HAP-1 (cell line): ENCODE data around the gene GRM8.

Source experiments
- DNase-seq, 2 experiments: peaks; one replicate each; pipeline ENCODE4 v3.0.0-alpha.2; 2016 to 2020; ENCODE audit warnings: low spot score in 2 of 2
- H3K27me3 ChIP-seq: fragments of 250-450 bp; sonication (Bioruptor Pico); 2 replicates; pipeline ENCODE4 v1.5.1; 2020; ENCODE audit warnings: low read depth, mild to moderate bottlenecking, moderate library complexity
- H3K36me3 ChIP-seq: fragments of 250-450 bp; sonication (Bioruptor Pico); replicated peaks from 2 replicates; pipeline ENCODE4 v1.5.1; 2020; ENCODE audit warnings: mild to moderate bottlenecking
- H3K4me1 ChIP-seq: fragments of 250-450 bp; sonication (Bioruptor Pico); 2 replicates; pipeline ENCODE4 v1.5.1; 2020; ENCODE audit warnings: mild to moderate bottlenecking
- H3K4me3 ChIP-seq: fragments of 250-450 bp; sonication (Bioruptor Pico); 2 replicates; pipeline ENCODE4 v1.5.1; 2020; ENCODE audit warnings: mild to moderate bottlenecking, moderate library complexity
- H3K9me3 ChIP-seq: fragments of 250-450 bp; sonication (Bioruptor Pico); 2 replicates; pipeline ENCODE4 v1.5.1; 2020; ENCODE audit warnings: mild to moderate bottlenecking, moderate library complexity
- in situ Hi-C: fragments of 300-500 bp; cut with MboI; formaldehyde crosslinking; loops from 3 replicates; pipeline ENCODE4 v1.14.3; 2020; ENCODE audit warnings: low sequenced_read_pairs, inconsistent platforms, mixed read lengths

Gene GRM8

DNA sequence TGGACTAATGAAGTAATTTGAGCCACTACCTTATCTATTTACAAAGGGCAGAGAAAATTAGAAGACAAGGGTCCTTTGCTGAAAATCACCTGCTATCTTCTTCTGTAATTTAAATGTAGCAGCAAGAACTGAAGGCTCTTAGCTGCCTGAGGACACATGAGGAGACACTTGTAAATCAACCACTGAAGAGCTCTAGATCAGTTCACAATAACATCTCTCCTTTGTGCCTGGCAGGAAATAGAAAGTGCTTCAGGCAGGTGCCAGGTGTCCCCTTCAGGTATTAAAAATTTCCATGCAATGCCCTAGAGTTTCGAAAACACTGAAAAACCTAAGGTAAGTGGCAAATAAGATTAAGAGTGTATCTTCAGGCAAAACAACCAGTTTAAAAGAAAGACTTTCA, 474.6 kb downstream of the GRM8 start:
- H3K9me3 ChIP-seq, result no peaks in the 10 kb centered on the region
- no peaks in the 10 kb centered on the region for H3K4me1 ChIP-seq
- in situ Hi-C loops, result no loop called here
- no peaks in the 10 kb centered on the region for H3K27me3 ChIP-seq
- no peak for DNase-seq
- H3K4me3 ChIP-seq, result no peak overlapping the region
- H3K36me3 ChIP-seq, result no peaks in the 10 kb centered on the region

DNA sequence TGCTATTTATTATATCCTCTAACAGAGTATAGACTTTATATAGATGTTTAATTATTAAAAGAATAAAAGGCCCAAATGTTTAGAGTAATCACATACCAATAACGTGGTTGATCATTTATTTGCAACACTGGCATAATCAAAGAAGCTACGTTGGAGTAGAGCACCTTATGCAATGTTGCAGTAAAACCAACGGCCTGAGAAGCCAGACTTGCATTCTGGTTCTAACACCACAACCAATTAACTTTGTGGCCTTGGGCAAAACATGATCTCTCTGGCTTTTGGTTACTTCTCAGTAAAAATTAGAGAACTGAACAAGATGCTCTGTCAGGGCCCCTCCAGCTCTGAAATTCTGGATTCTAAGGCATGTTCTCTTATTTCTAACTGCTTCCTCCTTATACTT, 476.2 kb downstream of the GRM8 start:
- in situ Hi-C loops, result no loop called here
- Histone ChIP-seq H3K4me1 (no peaks in the 10 kb centered on the region), H3K36me3 (no peaks in the 10 kb centered on the region), H3K9me3 (no peaks in the 10 kb centered on the region), H3K27me3 (no peaks in the 10 kb centered on the region), H3K4me3 (no peak overlapping the region)
- DNase-seq, result no peak

DNA sequence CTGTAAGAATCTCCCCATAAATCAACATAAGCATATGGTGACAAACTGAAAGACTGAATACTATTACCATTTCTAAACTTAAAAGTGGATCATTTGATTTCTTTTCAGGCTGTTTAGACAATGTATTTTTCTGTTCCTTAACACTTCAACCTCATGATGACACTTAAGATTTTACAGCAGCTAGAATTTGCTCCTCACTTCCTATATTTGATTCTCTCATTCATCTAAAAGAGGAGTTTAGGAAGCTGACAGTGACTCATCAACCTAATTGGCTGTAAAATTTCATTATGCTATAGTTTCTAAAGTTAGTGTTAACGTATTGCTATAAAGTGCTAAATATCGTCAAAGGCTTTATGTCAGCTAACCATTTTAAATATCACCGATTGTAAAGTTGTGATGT, 478.7 kb downstream of the GRM8 start:
- H3K27me3 ChIP-seq, result no peaks in the 10 kb centered on the region
- no peaks in the 10 kb centered on the region for H3K36me3 ChIP-seq
- H3K4me3 ChIP-seq, result no peak overlapping the region
- no peak for DNase-seq
- in situ Hi-C loops, result no loop called here
- H3K4me1 ChIP-seq, result no peaks in the 10 kb centered on the region
- H3K9me3 ChIP-seq, result no peaks in the 10 kb centered on the region

DNA sequence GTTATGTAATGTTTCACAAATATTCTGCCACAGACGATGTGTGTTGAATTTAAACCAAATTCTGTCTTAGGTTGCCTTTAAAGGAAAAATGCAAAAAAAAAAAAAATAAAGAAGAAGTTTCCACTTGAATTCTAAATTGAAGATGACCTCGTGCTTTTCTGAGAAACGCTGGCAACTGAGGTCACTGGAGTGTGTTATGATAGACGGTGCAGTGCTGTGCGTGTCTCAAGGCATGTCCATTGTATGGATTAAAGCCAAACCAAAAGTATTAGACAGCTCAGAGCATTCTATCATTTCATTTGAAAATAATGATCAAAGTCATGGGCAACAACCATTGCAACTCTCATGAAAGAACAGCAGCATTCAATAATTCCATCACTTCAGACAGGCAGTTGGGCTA, 483.9 kb downstream of the GRM8 start:
- Histone ChIP-seq H3K9me3 (no peaks in the 10 kb centered on the region), H3K4me3 (no peak overlapping the region), H3K27me3 (no peaks in the 10 kb centered on the region), H3K36me3 (no peaks in the 10 kb centered on the region), H3K4me1 (no peaks in the 10 kb centered on the region)
- DNase-seq, result no peak
- in situ Hi-C loops, result no loop called here

DNA sequence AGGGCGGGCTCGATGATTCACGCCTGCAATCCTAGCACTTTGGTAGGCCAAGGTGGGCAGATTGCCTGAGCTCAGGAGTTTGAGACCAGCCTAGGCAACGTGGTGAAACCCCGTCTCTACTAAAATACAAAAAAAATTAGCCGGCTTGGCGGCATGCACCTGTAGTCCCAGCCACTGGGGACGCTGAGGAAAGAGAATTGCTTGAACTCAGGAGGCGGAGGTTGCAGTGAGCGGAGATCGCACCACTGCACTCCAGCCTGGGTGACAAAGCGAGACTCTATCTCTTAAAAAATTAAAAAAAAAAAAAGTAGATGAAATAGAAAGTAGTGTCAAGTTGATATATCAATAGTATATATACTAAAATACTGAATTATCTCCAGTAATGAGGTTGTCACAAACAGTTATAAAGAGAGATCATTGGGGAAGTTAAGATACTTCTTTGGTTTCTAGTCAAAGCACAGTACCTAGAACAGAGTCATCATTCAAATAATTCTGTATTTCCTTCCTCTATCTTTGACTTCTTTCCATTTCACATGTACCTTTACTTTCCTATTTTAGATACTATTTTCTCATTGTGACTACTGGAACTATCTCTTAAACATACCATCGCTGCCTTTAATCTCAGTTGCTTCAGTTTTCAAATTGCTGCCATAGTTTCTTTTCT, 491.7 kb downstream of the GRM8 start:
- in situ Hi-C loops, result no loop called here
- H3K4me3 ChIP-seq, result no peak overlapping the region
- no peaks in the 10 kb centered on the region for H3K36me3 ChIP-seq

DNA sequence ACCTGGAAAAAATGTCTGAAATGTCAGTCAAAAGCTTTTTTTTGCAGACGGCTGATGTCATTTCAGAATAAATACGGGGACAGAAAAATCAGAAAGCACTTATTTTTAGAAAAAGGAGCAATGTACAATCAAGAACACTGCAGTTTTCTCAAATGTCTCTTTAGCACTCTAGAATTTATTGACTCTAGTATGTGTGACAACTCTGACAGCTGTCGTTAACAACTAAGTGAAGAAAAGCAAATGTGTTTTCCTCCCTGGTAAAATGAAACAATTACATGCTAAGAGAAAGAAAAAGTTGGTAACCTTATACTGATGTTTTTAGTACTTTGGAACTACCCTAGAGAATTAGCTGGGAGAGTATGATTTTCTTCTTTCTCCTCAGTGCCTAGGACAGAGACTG, 497.4 kb downstream of the GRM8 start:
- DNase-seq, result no peak
- no peaks in the 10 kb centered on the region for H3K4me1 ChIP-seq

More for the DNA sequence above, 491.7 kb downstream of the GRM8 start:
- DNase-seq, result no peak
- Histone ChIP-seq H3K27me3 (no peaks in the 10 kb centered on the region), H3K9me3 (no peaks in the 10 kb centered on the region), H3K4me1 (no peaks in the 10 kb centered on the region)

DNA sequence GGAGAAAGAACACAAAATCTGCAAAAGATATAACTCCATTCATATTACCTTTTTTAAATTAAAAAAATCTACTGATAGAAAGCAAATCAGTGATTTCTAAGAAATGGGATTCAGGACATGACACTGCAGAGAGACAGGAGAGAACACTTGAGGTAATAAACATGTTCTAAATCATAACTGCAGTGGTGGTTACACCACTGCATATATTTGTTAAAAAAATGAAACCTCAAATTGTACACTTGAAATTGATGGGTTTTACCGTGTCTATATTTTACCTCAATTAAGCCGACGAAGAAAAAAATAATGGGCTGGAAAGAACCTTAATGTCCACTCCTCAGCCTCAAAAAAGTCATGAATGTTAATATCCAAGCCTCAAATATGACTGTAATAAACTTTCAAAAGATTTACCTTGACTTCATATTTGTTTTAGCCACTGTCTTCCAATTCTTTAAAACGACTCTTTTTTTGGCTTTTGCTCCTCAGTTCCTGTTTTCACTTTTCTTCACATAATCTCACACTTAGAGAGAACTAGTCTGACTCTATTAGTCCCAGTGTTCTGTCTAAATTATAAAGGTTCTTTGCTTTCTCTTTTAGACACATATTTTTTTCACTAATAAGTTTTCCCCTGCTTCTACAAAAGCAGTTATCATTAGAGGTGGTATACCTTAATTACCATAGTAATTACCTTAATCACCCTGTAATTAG, 502.4 kb downstream of the GRM8 start:
- no peaks in the 10 kb centered on the region for H3K9me3 ChIP-seq
- H3K27me3 ChIP-seq, result no peaks in the 10 kb centered on the region
- no peaks in the 10 kb centered on the region for H3K36me3 ChIP-seq
- in situ Hi-C loops, result no loop called here
- H3K4me1 ChIP-seq, result no peaks in the 10 kb centered on the region
- H3K4me3 ChIP-seq, result no peak overlapping the region
- DNase-seq, result no peak

More for the DNA sequence above, 497.4 kb downstream of the GRM8 start:
- no peaks in the 10 kb centered on the region for H3K27me3 ChIP-seq
- H3K36me3 ChIP-seq, result no peaks in the 10 kb centered on the region
- no peak overlapping the region for H3K4me3 ChIP-seq
- in situ Hi-C loops, result no loop called here
- H3K9me3 ChIP-seq, result no peaks in the 10 kb centered on the region

DNA sequence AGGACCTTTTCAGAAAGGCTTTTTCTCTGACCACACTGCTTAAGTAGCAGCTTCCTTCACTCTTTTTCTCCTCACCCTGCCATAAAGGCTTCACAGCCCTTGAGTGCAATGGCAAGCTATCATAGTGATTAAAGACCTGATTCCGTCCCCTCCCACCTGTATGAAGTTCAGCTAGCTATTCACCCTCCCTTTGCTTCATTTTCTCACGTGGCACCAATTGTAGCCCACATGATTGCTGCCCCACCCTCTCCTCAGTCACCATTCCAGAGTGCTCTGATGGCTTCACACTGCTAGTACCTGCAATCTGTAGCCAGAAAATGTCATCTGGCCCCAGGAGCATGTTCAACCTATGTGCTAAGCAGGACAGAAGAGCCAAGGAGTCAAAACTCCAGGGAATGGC, 523.8 kb downstream of the GRM8 start:
- H3K27me3 ChIP-seq, result no peaks in the 10 kb centered on the region
- H3K36me3 ChIP-seq, result no peaks in the 10 kb centered on the region
- no peak overlapping the region for H3K4me3 ChIP-seq
- H3K4me1 ChIP-seq, result no peaks in the 10 kb centered on the region
- in situ Hi-C loops, result no loop called here
- no peaks in the 10 kb centered on the region for H3K9me3 ChIP-seq
- DNase-seq, result no peak

DNA sequence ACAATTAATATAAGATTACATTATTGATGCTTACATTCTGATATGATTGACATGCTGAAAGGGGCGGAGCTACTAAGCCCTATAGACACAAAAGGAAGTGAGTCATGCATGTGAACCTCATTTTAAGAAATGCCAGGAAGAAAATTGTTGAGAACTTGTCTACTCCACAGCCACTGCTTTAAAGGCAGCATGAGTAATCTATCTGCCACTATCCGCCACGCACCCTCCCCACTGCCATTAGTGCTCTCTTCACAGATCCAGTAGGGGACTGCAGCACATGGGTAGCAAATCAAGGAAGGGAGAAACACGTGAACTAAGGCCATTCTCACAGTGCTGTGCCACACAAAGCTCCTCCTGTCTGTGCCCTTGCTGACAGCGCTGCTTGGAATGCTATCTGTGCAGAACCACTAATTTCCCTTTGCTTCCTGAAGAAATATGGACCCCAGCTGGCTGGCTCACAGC, 524.8 kb downstream of the GRM8 start:
- Histone ChIP-seq H3K36me3 (no peaks in the 10 kb centered on the region), H3K27me3 (no peaks in the 10 kb centered on the region), H3K4me1 (no peaks in the 10 kb centered on the region), H3K4me3 (no peak overlapping the region), H3K9me3 (no peaks in the 10 kb centered on the region)
- in situ Hi-C loops, result no loop called here
- no peak for DNase-seq

DNA sequence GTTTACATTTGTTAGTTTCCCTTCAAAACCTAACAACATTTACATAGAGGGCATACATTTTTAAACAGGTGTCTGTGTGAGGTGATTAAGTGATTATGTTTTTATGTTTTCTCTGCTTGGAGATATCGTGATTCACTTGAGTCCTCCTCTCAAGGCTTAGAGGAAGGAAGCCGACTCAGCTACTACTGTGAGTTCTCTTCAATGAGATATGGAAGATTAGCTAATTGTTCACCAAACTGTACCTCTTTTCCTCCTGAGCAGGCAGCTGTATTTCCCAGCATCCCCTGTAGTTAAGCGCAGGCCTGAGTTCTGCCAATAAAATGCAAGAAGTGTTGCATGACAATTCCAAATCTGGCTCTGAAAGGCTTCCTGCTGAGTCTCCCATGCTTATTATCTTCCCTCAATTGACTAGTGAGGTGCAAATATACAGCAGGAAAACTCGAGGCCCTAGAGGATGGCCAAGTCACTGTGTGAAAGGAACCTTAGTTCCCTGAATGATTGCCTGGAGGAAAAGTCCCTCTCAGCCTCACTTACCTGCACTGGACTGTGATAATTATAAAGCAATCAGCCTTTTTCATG, 528.7 kb downstream of the GRM8 start:
- no peak for DNase-seq
- no peak overlapping the region for H3K4me3 ChIP-seq
- in situ Hi-C loops, result no loop called here
- no peaks in the 10 kb centered on the region for H3K9me3 ChIP-seq
- H3K27me3 ChIP-seq, result no peaks in the 10 kb centered on the region
- no peaks in the 10 kb centered on the region for H3K4me1 ChIP-seq
- no peaks in the 10 kb centered on the region for H3K36me3 ChIP-seq

DNA sequence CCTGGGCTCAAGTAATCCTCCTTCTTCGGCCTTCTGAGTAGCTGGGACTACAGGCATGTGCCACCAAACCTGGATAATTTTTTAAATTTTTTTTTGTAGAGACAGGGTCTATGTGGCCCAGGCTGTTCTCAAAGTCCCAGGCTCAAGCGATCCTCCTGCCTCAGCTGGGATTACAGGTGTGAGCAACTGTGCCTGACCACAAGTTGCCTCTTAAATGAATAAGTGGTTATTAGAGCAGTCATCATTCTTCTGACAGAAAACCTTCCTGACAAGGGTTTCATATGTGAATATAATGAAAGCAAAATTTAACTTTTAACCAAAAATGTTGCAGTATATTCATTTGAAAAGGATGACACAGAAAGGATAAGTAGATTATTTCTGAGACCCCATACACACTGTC, 532.5 kb downstream of the GRM8 start:
- no peaks in the 10 kb centered on the region for H3K36me3 ChIP-seq
- H3K4me3 ChIP-seq, result no peak overlapping the region
- no peak for DNase-seq
- H3K4me1 ChIP-seq, result no peaks in the 10 kb centered on the region
- H3K9me3 ChIP-seq, result no peaks in the 10 kb centered on the region
- in situ Hi-C loops, result no loop called here
- H3K27me3 ChIP-seq, result no peaks in the 10 kb centered on the region

DNA sequence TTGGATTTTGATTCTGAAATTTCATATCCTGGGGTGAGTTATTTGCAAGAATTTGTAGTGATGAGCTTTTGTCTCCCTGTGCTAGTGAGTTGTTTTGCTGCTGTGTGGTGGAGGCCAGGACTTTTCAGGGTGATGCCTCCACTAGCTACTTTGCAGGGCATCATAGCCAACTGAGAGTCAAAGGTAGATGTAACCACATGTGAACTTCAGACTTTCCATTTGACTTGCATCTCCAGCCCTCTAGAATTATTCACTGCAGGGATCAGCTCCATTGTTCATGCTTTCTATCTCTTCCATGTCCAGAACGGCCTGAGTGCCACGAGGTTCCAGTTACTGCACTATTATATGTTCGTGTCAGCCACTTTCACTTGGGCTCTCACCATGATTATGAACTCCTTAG, 534.3 kb downstream of the GRM8 start:
- no peaks in the 10 kb centered on the region for H3K9me3 ChIP-seq
- no peaks in the 10 kb centered on the region for H3K27me3 ChIP-seq
- no peaks in the 10 kb centered on the region for H3K36me3 ChIP-seq
- H3K4me1 ChIP-seq, result no peaks in the 10 kb centered on the region
- no peak overlapping the region for H3K4me3 ChIP-seq
- in situ Hi-C loops, result no loop called here
- DNase-seq, result no peak

DNA sequence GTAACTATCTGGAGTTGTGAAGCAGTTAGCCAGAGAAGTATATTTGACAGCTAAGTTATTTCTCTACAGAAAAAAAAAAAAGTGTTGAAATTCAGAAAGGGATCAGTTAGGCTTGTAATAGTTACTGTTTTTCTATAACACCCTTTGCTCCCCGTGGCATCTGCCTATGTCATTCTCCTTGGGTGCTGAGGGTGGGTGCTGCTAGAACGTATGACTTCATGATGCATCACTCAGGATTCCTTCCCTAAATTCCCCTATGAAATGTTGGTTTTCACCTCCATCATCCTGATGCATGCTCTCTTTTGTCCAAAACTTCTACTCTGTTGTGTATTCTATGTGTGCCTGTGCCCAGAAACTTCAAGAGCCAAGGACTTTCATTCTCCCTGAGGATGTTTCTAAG, 536.4 kb downstream of the GRM8 start:
- Histone ChIP-seq H3K27me3 (no peaks in the 10 kb centered on the region), H3K4me3 (no peak overlapping the region), H3K4me1 (no peaks in the 10 kb centered on the region), H3K36me3 (no peaks in the 10 kb centered on the region), H3K9me3 (no peaks in the 10 kb centered on the region)
- no peak for DNase-seq
- in situ Hi-C loops, result no loop called here

DNA sequence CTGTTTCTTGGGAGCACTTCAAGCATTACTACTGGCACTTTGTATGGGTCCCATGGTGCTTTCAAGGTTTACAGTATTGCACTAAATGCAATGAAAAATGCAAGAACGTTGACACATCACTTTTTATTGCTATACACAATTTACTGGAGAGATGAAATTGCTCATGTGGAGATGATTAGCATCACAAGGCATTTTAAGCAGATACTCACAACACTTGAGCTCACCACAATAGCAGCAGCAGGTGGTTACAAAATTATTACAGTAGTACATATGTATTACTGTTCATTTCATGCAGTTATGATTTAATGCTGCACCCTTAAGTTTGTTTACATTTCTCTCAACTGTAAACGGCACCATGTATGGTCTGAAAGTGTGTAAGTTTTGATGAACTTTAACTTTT, 537.7 kb downstream of the GRM8 start:
- H3K4me3 ChIP-seq, result no peak overlapping the region
- H3K4me1 ChIP-seq, result no peaks in the 10 kb centered on the region
- in situ Hi-C loops, result no loop called here
- H3K36me3 ChIP-seq, result no peaks in the 10 kb centered on the region
- no peak for DNase-seq
- H3K27me3 ChIP-seq, result no peaks in the 10 kb centered on the region
- no peaks in the 10 kb centered on the region for H3K9me3 ChIP-seq
